Measurements from ENCODE around the gene SMC1B.
"Not testable (repeated sequence)": the region's sequence is repeated elsewhere in the genome, so short reads cannot be mapped to it uniquely, and the experiment has no call there.

Gene SMC1B, protein sequence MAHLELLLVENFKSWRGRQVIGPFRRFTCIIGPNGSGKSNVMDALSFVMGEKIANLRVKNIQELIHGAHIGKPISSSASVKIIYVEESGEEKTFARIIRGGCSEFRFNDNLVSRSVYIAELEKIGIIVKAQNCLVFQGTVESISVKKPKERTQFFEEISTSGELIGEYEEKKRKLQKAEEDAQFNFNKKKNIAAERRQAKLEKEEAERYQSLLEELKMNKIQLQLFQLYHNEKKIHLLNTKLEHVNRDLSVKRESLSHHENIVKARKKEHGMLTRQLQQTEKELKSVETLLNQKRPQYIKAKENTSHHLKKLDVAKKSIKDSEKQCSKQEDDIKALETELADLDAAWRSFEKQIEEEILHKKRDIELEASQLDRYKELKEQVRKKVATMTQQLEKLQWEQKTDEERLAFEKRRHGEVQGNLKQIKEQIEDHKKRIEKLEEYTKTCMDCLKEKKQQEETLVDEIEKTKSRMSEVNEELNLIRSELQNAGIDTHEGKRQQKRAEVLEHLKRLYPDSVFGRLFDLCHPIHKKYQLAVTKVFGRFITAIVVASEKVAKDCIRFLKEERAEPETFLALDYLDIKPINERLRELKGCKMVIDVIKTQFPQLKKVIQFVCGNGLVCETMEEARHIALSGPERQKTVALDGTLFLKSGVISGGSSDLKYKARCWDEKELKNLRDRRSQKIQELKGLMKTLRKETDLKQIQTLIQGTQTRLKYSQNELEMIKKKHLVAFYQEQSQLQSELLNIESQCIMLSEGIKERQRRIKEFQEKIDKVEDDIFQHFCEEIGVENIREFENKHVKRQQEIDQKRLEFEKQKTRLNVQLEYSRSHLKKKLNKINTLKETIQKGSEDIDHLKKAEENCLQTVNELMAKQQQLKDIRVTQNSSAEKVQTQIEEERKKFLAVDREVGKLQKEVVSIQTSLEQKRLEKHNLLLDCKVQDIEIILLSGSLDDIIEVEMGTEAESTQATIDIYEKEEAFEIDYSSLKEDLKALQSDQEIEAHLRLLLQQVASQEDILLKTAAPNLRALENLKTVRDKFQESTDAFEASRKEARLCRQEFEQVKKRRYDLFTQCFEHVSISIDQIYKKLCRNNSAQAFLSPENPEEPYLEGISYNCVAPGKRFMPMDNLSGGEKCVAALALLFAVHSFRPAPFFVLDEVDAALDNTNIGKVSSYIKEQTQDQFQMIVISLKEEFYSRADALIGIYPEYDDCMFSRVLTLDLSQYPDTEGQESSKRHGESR

DNA sequence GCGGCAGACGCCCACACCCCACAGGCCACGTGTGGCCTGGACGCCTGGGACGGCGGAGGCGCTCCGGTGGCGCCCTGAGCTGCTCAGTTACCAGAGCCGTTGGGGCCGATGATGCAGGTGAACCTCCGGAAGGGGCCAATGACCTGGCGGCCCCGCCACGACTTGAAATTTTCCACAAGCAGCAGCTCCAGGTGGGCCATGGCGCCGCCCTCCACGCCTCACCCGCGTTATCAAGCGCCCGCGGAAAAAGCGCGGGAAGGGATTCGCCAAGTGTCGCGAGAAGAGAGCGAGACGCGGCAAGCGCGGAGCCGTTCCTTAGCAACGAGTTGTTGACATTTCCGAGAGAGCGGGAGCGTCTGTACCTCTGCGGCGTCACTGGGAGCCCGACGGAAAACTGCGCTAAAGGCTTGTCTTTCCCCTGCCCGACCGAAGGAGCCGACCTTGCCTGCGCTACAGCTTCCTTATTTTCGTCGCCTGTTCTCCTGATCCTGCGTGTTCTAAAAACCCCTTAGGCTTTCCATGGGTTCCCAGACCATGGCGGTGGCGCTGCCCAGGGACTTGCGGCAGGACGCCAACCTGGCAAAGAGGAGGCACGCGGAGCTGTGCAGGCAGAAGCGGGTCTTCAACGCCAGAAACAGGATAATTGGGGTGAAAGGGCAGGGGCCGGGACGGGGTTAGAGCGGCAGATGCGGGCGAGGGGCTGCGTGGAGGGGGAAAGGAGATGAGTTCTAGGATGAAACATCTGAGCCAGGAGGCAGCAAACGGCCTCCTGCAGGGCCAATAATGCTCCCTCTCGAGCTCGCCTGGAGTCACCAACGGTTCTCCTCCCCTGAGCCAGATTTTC is at the start of gene SMC1B, which contains the start of gene RIBC2:
SMC1B (minus strand) TSS at position 232 of the 844 bp plus-strand sequence; CDS start at position 200, 32 bp downstream.
RIBC2 (plus strand) TSS at position 326 of the 844 bp plus-strand sequence; CDS start at position 520, 194 bp downstream.
- DNase-seq: peak; percentile 91

DNA sequence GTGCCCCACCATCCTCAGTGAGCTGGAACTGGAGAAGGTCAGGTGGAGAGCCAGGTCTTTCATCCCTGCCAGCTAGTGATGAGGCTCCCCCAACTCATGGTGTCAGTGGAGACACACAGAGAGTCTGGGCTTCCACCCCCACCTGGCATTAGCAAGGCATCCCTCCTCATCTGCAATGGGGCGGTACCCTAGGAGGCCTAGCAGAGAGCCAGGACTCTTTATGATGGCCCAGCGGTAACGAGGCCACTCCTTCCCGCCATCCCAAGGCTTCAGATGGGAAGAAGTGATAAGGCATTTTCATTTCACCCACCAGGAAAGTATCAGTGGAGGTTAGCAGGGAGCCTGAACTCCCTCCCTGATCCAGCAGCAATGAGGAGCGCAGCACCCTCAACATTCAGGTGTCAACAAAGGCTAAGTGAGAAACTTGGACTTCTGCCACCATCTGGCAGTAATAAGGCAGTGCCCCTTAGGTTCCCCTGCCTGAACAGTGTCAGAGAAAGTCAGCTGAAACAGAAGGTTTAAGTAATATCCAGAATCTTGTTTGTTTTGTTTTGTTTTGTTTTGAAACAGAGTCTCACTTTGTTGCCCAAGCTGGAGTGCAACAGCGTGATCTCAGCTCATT is 48.7 kb upstream of the SMC1B start:
- no peak for DNase-seq

DNA sequence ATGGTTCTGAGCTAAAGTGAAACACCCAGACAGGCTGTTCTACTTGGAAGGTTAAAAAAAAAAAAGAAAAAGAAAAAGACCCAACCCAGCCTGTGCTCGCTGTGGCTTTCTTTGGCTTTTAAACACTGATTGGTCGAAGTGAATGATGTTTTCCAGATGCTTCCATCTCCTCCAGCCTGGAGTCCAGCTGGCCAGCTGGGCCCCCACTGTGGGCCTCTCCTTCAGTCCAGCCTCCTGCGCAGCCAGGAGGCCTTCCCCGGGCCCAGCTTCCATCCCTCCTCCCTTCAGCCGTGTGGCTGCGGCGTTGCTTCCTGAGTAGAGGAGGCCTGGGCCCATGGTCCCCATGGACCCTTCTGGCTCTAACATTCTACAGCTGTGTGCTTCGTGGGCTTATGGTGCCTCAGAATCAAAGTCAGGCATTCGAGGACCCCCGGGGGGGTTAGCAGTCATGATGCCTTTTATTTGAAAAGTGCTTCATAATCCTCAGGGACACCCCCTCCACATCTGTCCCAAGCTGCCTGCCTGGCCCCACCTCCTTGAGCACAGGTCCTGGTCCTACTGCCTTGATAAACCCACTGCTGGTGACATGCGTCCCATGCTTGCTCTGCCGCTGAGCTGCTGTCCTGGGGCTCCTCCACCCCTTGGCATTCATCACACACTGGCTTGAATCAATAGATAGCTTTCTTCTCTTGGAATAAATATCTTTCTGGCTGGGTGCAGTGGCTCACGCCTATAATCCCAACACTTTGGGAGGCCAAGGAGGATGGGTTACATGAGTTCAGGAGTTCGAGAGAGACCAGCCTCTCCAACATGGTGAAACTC is 47.1 kb upstream of the SMC1B start:
- no peak for DNase-seq

DNA sequence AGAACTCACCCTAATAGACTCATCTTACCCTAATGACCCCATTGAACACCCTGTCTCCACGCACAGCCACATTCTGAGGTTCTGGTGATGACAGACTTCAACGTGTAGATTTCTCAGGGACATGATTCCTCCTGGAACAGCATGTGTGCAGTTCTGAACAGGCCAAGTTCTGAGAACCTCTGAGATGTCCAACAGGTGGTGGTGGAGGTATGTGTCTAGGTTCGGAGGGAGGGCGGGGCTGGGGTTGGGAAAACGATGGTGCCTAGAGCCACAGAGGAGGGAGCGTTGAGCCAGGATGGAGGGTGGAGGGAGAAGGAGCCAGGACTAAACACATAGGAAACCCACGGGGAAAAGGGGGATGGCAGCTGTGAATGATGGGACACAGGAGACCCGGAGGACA is 45.8 kb upstream of the SMC1B start:
- no peak for DNase-seq

DNA sequence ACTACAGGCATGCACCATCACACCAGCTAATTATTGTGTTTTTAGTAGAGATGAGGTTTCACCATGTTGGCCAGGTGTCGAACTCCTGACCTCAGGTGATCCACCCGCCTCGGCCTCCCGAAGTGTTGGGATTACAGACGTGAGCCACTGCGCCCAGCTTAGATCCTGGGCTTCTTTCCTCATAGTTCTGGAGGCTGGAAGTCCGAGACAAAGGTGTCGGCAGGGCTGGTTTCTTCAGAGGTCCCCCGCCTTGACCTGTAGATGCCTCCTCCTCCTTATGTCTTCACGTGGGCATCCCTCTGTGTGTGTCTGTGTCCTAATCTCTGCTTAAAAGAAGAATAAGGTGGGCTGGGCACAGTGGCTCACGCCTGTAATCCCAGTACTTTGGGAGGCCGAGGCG is 45.1 kb upstream of the SMC1B start:
- no peak for DNase-seq

DNA sequence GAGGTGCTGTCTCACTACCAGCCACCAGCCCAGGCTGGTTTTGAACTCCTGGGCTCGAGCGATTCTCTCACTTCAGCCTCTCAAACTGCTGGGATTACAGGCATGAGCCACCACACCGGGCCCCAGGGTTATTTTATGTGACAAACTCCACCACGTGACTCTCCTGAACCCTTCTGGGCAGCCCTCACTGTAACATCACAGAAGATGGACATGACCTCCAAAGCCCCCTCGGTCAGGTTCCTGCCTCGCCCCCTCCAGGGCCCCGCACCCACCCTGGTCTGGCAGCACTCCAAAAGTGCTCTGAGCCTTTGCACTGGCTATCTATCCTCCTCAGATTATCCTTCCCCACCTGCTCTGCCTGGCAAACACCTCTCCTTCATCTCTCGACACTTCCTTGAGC is 43.4 kb upstream of the SMC1B start:
- DNase-seq: no peak

DNA sequence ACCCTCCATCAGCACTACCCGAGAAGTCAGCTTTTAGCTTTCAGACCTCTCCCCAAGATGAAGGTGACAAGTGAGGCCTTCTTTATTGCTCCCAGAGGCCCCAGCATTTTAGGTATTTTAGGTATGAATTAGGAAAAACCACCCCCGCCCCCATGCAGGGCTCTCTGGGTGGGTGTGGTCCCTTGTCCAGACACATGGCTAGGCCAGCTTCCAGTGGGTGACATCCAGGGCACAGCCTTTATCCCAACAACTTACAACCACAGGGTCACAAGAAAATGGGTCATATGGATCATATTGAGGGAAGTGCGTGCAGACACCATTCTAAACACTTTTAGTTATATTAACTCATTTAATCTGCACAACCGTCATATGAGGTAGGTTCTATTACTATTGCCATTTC is 42.2 kb upstream of the SMC1B start:
- DNase-seq: no peak

DNA sequence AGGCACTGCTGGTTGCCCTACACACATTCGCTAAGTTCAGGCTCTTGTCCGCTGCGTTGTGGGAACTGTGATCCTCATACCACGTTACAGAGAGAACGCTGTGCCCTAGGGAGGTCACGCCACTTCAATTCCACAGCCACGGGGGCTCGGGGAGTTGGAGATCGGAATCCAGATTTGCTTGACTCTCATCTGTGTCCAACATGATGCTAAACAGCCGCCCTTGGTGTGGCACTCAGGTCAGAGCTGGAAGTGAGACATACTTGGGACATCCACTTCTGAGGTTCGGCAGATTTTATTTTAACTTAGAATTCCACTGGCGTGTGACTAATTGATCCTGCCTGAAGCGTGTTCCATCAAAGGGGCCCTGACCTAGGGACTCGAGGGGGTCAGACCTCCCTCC is 41.8 kb upstream of the SMC1B start:
- DNase-seq: no peak

DNA sequence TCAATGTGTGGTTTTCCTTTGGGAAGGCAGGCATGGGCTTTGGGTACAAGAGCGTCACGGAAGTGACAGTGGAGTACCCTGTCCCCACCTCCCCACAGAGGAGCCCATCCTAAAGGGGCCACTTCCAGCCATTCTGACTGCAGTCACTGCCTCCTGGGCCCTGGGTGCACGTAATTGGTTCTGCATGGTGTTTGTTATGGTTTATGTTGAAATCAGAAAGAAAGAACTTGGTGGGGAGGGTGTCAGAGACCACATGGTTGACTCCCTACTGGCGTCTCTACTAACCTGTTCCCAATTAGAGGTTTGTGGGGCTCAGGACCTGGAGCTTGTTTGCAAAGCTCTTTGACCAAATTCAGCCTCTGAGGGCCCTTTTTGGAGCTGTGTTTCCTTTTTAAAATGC is 40.9 kb upstream of the SMC1B start:
- no peak for DNase-seq

DNA sequence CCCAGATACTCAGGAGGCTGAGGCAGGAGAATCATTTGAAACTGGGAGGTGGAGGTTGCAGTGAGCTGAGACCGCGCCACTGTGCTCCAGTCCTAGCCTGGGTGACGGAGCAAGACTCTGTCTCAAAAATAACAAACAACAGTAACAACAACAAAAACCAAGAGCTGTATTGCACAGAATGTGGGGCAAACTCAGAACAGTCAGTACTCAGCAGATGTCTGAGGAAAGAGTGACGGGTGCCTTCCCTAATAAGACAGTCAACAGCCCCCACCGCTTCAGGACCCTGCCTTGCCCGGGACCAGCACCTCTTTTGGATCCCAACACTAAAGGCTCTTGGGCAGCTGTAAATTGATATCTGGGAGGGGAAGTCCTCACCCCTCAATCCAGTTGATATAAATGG is 40.4 kb upstream of the SMC1B start:
- DNase-seq: no peak

DNA sequence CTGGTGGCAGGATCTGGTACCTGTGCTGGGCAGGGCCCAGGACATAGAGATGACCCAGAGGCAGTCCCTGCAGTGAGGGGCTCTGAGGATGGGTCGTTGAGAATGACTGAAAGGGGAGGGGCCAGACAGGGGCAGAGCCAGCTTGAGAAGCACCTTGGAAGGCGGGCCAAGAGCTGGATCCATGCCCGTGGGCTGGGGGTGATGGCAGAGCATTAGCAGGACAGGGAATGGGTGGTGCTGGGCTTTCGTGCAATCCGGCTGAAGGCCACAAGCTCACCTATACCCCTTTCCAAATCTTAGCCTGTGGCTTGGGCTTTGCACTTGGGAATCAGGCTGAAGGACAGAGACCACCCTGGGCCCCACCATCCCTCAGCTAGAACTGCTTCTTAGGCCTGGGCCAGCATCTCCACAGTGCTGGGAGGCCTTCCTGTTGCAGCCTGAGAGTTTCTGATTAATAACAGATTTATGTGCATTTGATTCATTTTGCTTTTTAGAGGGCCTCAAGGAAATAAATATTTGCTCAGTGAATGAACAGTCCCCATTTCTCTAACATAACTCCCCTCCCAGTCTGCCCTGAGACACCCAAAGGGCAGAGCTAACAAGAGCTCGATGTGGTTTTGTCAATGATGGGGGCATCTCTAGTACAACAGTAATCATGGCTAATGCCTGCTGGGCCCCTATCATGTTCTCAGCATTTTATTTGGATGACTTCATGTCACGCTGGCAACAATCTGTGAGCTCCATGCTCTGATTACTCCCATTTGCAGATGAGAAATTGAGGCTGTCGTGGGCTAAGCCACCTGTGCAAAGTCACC is 39.4 kb upstream of the SMC1B start:
- DNase-seq: no peak

DNA sequence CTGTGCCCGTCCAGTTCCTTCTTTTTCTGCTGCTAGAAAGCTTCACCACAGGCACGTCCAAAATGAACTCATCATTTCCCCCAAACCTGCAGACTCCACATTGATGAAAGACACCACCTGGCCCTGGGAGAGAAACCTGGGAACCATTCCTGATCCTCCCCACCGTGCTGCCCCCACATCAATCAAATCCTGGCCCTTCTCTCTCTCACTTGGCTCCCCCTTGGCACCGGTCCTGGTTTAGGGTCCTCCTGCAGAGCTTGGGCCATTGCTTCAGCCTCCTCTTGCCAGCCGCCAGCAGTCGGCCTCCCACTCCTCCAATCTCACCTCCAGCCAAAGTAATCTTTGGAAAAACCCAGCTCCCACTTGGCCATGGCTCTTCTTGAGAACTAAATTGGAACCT is 38.6 kb upstream of the SMC1B start:
- no peak for DNase-seq

DNA sequence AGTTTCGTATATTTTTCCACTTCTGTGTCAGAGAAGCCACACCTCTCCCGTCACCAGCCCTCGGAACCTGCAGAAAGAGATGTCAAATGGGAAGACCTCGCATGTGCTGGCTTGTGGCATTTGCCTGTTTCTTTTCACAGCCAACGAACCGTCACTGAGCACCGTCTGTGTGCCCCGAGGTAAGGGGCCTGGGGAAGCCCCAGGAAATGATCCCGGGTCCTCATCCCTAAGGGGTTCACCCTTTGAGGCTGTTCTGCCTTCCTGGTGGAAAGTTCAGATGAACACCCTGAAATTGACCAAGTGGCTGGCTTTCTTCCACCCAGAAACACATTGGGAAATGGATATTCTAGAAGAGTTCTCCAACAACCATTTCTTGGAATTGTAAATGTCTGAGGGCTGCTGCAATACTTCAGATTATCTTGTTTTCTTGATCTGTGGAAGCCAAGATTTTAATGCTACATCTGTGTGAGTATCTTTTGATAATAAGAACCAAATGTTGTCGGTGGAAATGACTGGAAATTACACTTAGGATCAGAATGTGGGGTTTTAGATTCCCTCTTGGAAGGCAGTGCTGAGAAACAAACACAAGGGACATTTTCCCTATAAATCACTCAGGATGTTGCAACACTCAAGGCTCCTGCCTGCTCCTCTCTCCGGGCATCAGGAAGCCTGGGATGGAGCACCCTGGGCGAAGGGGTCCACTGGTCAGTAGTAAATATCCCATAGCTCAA is 37.7 kb upstream of the SMC1B start:
- no peak for DNase-seq

DNA sequence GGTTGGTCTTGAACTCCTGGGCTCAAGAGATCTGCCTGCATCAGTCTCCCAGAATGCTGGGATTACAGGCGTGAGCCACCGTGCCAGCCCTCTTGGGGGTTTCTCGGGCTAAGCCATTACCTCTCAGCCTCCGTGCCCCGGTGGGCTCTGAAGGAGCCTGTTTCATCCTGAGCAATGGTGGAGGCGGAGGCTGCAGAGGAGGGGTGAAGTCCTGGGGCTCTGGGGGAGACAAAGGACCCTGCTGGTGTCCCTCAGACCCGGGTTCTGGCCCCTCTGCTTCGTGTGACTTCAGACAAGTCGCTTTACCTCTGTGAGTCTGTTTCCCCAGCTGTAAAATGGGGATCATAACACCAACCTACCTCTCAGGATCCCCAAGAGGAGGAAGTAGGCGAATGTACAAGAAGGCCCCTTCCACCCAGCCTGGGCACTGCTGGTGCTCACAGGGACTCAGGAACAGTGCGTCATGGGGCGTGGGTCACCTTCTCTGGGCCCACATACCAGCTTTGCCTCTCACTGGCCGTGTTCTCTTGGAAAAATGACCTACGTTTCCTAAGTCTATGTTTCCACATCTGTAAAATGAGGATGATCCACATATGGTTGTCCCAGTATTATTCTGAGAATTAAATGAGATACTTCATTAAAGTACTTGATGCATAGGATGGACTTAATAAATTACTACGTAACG is 36.8 kb upstream of the SMC1B start:
- DNase-seq: no peak

DNA sequence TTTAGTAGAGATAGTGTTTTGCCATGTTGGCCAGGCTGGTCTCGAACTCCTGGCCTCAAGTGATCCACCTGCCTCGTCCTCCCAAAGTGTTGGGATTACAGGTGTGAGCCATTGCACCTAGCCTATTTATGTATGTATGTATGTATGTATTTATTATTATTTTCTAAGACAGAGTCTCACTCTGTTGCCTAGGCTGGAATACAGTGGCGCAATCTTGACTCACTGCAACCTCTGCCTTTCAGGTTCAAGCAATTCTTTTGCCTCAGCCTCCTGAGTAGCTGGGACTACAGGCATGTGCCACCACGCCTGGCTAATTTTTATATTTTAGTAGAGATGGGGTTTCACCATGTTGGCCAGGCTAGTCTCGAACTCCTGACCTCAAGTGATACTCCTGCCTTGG is 36.0 kb upstream of the SMC1B start:
- not testable (repeated sequence) for DNase-seq

DNA sequence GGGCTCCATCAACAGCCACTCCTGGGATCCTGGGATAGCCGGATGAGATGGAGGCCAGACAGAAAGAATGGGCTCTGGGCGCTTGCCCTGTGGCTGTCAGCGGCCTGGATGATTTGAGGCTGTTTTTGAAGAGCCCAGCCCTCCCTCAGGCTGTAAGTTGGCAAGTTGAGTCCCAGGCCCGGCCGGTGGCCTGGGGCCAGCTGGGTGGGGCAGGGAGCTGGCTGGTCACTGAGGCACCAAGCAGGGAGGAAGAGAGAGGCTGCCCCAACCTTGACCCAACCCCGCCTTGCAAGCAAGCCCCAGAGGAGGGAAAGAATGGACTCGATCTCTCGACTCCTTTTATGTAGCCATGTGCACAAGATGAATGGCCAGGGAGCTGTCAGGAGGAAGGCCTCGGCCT is 35.0 kb upstream of the SMC1B start:
- DNase-seq: no peak

DNA sequence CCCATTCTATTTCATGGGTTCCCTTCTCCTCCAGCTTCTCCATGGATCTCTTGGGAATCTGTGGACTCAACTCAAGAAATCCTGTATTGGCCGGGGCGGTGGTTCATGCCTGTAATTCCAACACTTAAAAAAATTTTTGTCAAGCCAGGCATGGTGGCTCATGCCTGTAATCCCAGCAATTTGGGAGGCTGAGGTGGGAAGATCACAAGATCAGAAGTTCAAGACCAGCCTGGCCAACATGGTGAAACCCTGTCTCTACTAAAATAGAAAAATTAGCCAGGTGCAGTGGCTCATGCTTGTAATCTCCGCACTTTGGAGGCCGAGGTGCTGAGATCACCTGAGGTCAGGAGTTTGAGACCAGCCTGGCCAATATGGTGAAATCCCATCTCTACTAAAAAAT is 34.2 kb upstream of the SMC1B start:
- not testable (repeated sequence) for DNase-seq

DNA sequence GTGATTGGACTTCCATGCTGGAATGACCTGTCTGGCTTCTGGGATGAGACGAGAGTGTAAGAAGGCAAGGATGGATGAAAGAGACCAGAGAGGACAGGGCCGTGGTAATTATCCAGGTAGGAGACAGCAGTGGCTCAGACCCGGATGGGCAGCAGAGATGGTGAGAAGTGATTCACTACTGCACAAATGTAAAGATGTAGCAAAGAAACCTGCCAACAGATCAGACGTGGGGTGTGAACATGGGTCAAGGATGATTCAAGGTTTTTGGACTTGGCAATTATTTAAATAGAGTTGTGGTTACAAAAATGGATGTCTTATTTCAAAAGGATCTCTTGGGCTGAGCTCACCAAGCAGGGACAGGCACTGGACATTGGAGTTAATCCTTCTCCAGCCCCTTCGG is 32.8 kb upstream of the SMC1B start:
- DNase-seq: no peak
